Cardiac muscle cell (in vitro differentiated cells and primary cell): Measurements from ENCODE around the gene AHRR. TPM values are rescaled to one million over a fixed set of nuclear protein-coding genes. Genes with fewer than 3 reads are reported as not detected.

ENCODE experiments used
- DNase-seq, 2 donors: peaks; one replicate each; pipeline versions ENCODE4 v3.0.0 to v3.0.0-alpha.2; 2010 to 2017; ENCODE audit warnings: low read depth in 1 of 2, low spot score in 1 of 2
- H3K27ac ChIP-seq: fragments of 200-600 bp; sonication (generic); 2 replicates; pipeline ENCODE4 v1.5.1; 2016
- H3K27me3 ChIP-seq: fragments of 200-600 bp; sonication (generic); 2 replicates; pipeline ENCODE4 v1.6.0; 2016; ENCODE audit warnings: control low read depth
- H3K36me3 ChIP-seq: fragments of 200-600 bp; sonication (generic); 2 replicates; pipeline ENCODE4 v1.5.1; 2016; ENCODE audit warnings: control low read depth
- H3K4me1 ChIP-seq: fragments of 200-600 bp; sonication (generic); 2 replicates; pipeline ENCODE4 v1.8.1; 2017; ENCODE audit warnings: low read depth, mild to moderate bottlenecking, mixed run types
- H3K4me3 ChIP-seq: fragments of 200-600 bp; sonication (generic); 2 replicates; pipeline ENCODE4 v1.5.1; 2016; ENCODE audit warnings: mild to moderate bottlenecking
- H3K9me3 ChIP-seq: fragments of 200-600 bp; sonication (generic); 2 replicates; pipeline ENCODE4 v1.5.1; 2017; ENCODE audit warnings: low read depth, mild to moderate bottlenecking, control low read depth
- CTCF ChIP-seq: IDR thresholded peaks from 2 replicates; pipeline ENCODE4 v1.5.1; 2012; ENCODE audit warnings: low read depth, mild to moderate bottlenecking, low read length
- polyA plus RNA-seq: library from polyadenylated mRNA; unstranded; fragments of >200 nt; fragmentation: Nextera tagmentation; extraction: Ambion mirVana; gene quantifications from 2 replicates; pipeline ENCODE4 v1.2.1, GENCODE V29; 2016
- total RNA-seq: library from RNA; depleted of rRNA; stranded (reverse); fragments of >200 nt; gene quantifications from 2 replicates; pipeline ENCODE4 v1.2.3, GENCODE V29; 2016

Gene AHRR
- total and polyA plus RNA-seq, 2 experiments from 2014 or later: 0.99 to 1.4 TPM

GRCh38 chr5:329768-330167 is 8.3 kb downstream of the AHRR start:
- Histone ChIP-seq H3K9me3 (no peaks in the 10 kb centered on the region), H3K36me3 (no peaks in the 10 kb centered on the region), H3K27ac (no peak overlapping the region), H3K4me1 (no peaks in the 10 kb centered on the region), H3K27me3 (peaks cover 5% of the 10 kb centered on the region), H3K4me3 (no peak overlapping the region)
- DNase-seq: no peak
- no peak for TF ChIP-seq CTCF

- H3K9me3 ChIP-seq: no peaks in the 10 kb centered on the region
- H3K27ac ChIP-seq: no peak overlapping the region
- no peaks in the 10 kb centered on the region for H3K4me1 ChIP-seq
- DNase-seq: peak in 1 of 2 donors; percentile 13
- no peaks in the 10 kb centered on the region for H3K36me3 ChIP-seq
- TF ChIP-seq CTCF: no peak
- H3K27me3 ChIP-seq: no peaks in the 10 kb centered on the region
- no peak overlapping the region for H3K4me3 ChIP-seq
Measured at GRCh38 chr5:332843-333242, 11.3 kb downstream of the AHRR start.

GRCh38 chr5:333945-334344 is 12.4 kb downstream of the AHRR start:
- no peak for DNase-seq
- no peak for TF ChIP-seq CTCF
- H3K27me3 ChIP-seq: no peaks in the 10 kb centered on the region
- H3K4me3 ChIP-seq: no peak overlapping the region
- H3K36me3 ChIP-seq: no peaks in the 10 kb centered on the region
- no peaks in the 10 kb centered on the region for H3K4me1 ChIP-seq
- H3K27ac ChIP-seq: no peak overlapping the region
- H3K9me3 ChIP-seq: no peaks in the 10 kb centered on the region

- no peaks in the 10 kb centered on the region for H3K4me1 ChIP-seq
- H3K9me3 ChIP-seq: no peaks in the 10 kb centered on the region
- H3K27ac ChIP-seq: no peak overlapping the region
- no peak for TF ChIP-seq CTCF
- H3K36me3 ChIP-seq: no peaks in the 10 kb centered on the region
- no peak overlapping the region for H3K4me3 ChIP-seq
- no peak for DNase-seq
- H3K27me3 ChIP-seq: no peaks in the 10 kb centered on the region
Measured at GRCh38 chr5:334903-335739, 13.6 kb downstream of the AHRR start.

- no peaks in the 10 kb centered on the region for H3K36me3 ChIP-seq
- no peaks in the 10 kb centered on the region for H3K9me3 ChIP-seq
- H3K27ac ChIP-seq: no peak overlapping the region
- no peak for TF ChIP-seq CTCF
- H3K4me3 ChIP-seq: no peak overlapping the region
- DNase-seq: no peak
- no peaks in the 10 kb centered on the region for H3K4me1 ChIP-seq
- no peaks in the 10 kb centered on the region for H3K27me3 ChIP-seq
Measured at GRCh38 chr5:335740-336038, 14.2 kb downstream of the AHRR start.
